Kasumi-1 (cell line): Measurements from ENCODE around the gene PADI2.
"Not testable (repeated sequence)": the region's sequence is repeated elsewhere in the genome, so short reads cannot be mapped to it uniquely, and the experiment has no call there.

Experiments used
- DNase-seq, 2 experiments: peaks; one replicate each; lab custom pipeline; 2025; lab: John Stamatoyannopoulos, UW

PADI2 gene

DNA sequence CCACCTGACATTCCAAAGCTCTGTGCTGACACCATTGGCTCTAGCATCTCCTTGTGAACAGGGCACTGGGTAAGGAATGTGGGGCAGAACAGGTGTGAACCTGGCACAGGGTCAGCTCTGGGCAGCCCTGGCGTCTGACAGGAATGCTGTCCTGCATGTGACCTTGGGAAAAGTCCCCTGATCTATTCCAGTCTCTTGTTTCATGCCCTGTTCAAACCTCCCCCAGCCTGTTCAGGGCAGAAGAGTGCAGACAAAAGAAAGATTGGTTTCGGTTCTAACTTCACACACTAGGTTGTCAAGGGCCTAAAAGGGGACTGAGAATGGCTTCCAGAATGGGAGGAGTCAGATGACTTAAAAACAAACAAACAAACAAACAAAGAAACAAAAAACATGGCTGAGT is 37.8 kb downstream of the PADI2 start:
- no peak for DNase-seq

DNA sequence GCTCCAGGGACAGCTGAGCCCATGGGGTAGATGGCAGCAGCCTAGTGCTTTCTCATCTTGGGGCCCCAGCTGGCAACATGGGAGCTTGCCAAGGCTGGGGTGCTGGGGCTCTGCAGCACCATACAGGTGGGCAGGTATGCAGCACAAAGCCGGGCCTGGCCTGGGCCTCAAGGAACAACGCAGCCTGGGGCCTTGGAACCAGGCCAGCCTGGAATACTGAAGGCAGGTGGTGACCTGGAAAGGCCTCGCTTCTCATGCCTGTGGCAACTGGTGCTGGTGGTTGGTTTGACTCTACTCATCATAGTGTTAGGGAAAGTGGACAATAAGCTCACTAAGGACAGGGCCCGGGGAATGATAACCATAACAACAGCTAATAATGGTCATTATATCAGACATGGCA is 38.4 kb downstream of the PADI2 start:
- DNase-seq = no peak

DNA sequence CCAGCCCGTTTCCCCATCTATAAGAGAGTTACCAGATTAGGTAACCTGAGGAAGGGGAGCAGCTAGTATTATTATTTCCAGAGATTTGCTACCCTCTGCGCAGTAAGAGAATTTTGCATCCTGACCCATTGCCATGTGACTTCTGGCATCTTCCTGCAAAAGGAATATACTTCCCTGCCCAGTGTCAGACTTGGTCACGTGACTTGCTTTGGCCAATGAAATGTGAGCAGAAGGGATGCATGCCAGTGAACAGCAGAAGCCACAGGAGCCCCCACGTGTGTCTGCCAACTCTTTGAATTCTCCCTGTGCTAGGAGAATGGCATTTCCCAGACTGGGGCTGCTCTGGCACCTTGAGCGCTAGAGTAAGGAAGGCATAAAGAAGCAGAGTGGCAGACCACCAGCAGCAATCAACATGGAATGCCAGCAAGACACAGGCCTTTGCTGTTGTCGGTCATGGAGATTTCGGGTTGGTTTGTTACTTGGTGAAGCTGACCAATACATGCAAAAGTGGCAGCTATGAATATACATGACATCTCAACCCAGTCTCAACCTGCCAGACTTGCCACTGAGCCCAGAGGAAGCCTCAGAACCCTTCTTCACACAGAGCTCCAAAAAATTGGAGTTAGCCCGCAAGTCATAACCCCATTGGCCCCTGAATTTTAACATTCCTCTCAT is 39.0 kb downstream of the PADI2 start:
- DNase-seq = no peak

DNA sequence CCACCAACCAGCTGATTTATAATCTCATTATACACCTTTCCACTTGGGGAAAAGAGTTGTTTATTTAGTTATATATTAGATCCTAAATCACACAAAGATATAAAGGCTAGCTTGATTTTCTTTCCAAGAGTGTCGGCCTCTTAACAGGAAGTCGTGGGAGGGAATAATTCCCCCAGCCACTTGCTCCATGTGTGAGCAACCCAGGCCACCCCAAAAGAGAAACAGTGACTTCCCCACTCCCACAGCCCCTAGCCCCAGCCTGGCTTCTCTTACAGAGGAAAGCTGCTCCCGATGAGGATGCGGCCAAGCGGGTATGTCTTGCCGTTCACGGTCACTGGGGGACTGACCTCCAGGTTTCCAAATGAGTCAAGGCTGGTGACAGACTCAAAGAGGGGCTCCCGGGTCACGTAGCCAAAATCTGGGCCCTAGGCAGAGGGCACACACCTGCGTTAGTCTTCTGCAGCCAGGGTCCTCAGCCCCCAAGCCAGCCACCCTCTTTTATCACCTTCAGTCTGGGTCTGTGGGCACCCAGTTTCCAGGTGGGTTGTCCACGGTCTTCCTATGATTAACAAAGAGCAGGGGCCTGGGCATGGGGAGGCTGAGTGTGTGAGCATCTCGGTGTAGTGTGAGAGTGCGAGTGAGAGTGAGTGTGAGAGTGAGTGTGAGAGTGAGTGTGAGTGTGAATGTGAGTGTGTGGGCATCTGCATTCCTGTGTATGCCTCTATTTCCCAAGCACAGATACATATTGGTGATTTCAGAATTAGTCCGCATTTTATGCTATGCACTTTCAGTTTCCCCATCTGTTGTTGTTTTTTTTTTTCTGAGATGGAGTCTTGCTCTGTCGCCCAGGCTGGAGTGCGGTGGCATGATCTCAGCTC is 40.0 kb downstream of the PADI2 start:
- no peak for DNase-seq

DNA sequence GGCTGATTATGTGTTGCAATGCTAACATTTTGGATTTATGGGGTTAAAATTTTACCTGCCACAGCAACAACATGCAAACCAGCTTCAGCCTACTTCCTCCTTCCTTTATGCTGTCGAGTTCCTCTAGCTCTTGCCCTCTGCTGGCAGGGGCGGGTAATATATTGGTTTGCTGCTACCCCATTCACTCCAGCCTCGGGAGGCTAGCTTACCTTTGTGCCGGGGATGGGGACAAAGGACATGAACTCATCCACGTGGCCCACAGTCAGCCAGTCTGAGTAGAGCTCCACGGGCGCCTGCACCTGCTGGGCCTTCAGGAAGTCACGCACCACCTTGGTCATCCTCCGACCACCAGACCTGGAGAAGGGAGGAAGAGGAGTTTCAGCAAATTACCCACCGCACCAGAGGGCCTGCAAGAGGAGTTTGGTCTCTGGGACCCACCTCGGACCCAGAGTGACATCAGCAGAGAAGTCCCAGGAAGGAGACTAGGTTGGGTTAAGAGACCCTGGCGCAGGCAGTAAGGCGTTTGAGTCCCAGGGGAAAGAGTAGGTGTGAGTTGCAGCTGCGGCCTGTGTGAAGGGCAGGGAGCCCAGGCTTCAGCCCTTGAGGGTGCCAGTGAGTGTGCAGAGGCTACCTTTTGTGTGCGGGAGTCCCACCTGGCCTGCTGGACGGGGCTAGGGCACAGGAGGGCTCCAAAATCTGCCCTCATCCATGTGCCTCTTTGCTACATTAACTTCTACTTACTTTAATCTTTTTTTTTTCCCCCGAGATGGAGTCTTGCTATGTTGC is 43.6 kb downstream of the PADI2 start:
- DNase-seq = peak; percentile 90 to 94

DNA sequence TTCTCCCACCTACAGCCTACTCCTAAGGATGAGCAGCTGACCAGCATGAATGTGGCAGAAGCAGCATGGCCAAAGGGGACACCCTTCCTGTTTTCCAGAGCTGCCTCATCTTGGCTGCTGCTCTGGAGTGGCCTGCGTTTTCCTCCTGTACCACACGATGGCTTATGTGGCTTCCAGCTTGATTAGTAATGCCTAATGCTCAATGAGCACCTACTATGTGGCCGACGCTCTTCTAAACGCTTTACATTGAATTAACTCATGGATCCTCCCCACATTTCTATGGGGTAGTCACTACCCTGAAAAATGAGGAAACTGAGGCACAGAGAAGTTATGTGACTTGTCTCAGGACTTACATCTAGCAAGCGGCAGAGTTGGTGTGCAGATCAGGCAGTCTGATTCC is 47.5 kb downstream of the PADI2 start:
- DNase-seq = no peak

DNA sequence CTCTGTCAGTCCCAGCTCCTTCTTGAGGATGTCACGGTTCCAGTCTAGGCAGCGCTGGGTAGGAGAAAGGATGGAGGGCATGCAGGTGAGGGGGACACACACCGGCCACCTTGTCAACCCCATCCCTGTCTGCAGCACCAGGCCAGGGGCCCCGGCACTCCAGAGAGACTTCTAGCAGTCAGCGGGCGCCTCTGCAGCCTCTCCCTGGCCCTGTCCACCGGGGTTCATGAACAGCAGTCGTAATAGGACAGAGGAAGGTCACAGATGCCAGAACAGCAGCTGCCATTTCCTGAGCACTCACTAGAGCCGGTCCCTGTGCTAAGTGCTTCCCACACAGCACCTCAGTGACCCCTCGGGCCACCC is 49.1 kb downstream of the PADI2 start:
- DNase-seq = no peak

DNA sequence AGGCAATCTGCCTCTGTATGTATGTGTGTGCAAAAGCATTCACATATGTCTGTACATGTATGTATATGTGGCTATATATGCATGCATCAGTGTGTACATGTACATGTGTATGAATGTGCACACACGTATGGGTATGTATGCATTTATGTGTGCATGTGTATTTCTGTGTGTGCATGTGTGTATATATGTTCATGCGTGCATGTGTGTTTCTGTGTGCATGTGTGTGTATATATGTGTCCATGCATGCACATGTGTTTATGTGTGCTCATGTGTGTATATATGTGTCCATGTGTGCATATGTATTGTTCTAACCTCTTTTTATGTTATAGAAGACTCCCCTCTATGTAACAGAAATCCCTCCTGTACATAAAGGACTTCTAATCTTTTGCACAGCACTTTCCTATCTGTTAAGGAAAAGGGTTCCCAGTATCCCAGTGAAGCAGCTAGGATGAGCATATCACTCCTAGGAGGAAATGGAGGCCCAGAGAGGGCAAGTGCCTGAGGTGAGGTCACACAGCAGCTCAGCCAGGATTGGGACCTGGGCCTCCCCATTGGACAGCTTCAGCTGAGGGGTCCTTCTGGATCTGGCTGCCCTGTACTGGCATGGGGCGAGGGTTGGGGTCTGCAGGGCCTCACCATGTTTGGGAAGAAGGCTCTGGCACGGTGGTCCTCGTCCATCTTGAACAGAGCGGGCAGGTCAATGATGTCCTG is 49.6 kb downstream of the PADI2 start:
- DNase-seq = no peak

DNA sequence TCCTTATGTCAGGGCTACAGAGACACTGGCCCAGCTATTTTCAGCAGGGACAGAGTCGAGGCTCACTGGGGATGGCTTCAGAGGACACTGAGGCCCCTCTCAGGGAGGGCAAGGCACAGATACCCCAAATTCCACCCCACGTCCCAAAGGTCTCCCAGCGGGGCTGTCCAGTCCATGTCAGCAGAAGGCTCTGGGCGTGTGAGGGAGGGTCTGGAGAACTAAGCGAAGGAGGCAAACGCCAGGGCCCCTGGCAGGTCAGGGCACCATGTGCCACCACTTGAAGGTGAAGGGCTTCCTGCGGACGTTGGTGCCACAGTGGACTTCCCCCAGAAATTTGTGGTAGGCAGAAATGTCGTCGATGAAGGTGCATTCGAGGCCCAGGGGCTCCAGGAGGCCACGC is 50.5 kb downstream of the PADI2 start:
- no peak for DNase-seq

DNA sequence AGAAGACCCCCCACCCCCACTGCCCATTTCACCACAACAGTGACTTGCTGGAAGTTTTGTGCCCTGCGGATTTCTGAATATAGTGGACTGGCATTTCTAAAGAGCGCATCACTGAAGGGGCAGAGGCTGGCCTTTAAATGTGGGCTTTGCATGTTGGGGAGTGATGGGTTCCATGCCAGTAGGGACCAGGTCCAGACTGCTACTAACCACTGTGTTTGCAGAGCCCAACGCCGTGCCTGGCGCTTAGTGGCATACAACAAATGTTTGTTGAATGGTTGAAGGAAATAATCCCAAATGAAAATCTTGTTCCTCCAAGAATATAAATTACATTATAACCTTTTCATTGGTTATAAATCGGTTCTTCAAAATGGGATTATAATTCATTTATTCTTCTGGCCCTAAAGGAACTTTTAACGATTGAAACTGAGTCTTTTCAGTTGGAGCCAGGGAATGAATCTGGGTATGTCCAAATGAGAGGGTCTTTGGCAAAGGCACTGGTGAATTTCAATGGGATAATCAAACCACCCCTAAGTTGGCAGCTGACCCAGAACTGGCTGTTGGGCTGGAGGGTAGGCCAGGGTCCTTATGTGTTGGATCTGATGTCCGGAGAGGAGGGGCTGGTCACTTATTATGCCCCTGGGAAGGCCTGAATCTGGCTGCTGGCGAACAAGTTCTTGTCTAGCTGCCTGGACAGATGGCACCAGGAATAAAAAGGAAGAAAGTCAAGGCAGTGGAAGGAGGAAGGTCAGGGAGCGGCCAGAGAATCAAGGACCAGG is 51.6 kb downstream of the PADI2 start:
- DNase-seq = no peak

DNA sequence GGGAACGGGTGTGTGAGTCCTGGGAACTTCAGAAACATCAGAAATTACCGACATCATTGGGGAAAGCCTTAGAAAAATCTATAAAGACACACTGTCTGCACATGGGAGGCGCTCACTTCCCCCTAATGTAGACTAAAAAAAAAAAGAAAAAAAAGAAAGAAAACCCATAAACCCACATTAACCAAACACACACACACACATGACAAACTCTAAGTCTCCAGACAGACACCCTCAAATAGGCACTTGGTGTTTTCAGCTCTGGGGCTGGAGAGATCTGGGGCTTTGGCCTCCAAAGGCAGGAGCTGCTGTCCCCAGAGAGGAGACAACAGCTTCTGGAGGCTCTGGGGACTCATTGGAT is 52.2 kb downstream of the PADI2 start:
- DNase-seq = peak in 1 of 2 experiments; percentile 48

DNA sequence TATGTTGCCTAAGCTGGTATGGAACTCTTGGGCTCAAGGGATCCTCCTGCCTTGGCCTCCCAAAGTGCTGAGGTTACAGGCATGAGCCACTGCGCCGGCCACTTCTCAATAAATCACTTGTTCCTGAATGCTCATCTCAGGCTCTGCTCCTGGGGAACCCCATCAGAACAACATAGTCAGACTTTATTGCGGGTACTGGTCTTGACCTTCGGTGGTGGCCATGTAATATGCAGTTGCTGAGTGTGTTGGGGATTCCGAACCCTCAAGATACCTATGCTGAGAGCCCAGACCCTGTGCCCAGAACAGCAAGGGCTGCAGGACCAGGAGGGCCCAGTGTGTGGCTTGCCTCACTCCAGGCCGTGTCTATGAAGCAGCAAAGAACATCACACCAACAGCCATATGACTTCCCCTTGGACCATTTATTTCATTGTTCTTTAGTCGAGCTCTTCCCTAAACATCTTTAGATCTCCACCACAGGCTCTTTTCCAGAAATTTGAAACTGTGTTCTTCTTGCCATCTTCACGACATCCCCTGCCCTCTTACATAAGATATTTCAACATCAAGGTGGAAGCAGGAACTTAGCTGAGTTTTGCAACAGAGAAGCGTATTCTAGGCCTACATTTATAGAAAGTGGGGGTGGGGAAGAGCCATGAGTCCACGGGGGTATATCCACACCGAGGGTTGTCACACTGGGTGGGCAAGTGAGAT is 52.7 kb downstream of the PADI2 start:
- peak; percentile 40 to 48 for DNase-seq

DNA sequence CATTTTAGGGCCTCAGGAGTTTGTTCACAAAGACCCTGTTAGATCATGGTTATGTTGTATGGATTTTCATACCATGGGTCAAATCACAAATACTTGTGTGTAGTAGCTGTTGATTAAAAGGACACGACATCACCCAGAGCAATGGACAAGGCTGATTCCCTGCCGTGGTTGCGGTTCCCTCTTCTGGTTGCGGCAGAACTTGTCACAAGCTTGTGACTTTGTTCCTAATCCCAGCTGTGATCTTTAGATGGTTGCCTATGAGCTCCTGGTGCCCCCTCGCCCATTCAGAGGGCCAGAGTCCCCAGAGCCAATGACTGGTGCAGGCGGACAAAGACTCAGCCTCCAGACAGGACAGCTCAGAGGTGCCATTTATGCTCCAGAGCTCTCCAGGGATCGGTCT is 53.6 kb downstream of the PADI2 start:
- no peak for DNase-seq

DNA sequence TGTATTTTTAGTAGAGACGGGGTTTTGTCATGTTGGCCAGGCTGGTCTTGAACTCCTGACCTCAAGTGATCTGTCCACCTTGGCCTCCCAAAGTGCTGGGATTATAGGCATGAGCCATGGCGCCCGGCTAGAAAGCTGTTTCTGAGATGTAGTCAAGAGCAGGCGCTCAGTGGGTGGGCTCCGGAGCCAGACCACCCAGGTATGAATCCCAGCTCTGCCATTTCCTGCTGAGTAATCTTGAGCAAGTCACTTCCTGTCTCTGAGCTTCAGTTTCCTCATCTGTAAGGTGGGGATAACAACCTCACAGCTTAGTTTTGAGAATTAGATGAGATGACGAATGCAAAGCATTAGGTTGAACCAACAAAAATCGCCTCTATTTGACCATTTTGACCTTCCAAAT is 56.5 kb downstream of the PADI2 start:
- DNase-seq = not testable (repeated sequence)

DNA sequence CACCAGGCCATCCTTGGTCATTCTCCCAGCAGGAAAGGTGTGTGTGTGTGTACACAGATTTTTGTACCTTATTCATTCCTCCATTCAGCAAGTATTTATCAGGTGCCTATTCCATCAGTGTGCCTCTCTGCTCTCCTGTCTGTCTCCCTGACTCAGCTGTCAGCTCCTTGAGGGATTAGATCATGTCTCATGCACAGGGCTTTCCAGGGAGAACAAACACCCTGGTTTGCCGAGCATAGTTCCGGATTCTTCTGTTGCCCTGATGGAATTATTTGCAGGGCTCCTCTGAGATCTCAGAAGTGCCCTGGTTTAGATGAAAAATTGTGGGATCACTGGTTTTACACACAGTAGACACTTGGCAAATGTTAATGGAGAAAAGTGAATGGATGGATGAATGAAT is 57.4 kb downstream of the PADI2 start:
- no peak for DNase-seq

DNA sequence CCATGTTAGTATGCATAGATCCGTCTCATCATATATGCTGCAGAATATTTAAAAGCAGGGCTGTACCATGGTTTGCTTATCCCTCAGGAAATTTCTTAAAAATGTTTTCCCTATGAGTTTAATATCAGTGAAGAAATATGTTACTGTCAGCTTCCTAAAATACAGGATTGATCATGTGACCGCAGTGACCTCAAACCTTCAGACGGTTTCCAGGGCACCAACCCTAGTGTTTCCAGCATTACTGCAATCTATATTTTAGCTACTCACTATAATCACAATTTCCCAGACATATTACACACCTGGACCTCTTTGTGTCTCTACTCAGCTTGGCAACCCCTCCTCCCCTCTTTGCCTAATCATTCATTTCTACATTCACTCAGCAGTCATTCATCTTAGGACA is 57.8 kb downstream of the PADI2 start:
- no peak for DNase-seq

DNA sequence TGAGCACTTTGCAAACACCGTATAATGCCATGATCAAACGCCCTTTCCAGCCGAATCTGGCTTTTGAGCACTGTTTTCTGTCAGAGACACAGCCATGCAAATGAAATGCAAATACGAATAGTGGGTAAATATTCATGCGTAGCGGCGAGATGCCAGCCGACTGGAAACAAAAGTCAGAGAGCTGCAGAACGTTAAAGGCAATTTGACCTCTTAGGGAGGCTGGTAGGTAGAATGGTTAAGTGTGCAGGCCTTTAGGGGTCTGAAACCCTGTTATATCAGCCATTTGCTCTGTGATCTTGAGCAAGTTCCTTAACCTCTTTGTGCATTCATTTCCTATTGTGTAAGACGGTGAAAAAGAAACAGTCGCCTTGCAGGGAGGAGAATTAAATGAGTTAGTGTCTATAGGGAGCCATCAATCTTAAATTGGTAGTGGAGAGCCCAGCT is 58.9 kb downstream of the PADI2 start:
- peak; percentile 61 to 70 for DNase-seq

DNA sequence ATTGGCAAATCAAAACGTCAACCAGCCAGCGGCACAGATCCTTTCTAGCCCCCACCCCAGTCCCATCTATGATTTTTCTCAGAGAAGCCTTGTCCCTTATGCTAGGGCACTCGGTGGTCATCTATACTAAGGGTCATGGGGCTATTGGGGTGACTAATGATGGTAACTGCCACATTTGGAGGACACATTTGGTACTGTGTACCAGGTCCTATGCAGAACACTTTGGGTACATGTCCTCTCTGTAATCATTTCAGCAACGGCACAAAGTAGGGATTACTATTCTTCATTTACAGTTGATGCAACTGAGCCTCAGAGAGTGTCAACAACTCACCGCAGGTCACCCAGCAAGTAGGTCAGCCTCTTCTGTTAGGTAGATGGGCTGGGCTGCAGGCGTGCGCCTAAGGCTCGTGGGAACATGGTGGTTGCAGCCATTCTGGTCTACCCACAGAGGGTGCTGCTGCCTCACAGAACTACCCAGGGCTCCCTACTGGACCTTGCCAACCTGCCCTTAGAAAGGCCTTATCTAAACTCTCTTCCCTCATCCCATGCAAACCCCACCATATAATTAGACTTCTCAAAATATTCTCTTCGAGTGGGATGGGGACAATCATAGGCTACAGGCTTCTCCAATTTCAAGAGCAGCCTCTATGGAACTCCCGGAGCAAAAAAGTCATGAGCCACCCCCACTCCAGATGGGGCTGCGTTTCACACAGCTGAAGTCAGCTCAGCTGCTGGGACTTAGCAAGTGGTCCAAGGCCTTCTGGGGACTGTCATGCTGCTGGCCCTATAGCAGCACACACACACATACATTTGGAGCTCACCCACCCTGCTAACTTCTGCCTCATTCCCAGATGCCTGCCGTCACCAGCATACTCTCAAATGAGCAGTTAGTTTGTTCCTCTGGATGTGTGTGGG is 59.6 kb downstream of the PADI2 start:
- peak; percentile 78 to 79 for DNase-seq

DNA sequence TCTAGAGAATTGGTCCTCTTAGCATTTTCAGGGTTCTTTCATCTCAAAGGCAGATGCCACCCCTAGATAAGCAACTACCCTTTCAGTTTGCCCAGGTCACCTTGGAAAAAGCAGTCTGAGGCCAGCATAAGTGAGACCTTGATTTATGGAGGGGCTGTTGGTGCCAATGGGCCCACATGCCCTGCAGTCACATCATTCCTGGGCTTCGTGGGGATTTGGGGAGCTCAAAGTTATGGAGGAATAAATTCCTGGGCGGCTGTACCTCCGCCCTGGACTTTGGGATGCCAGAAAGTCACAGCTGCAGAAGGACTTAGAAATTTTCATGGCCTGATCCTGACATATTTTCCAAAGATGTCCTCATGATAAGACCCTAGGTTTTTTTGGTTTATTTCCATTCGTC is 62.7 kb downstream of the PADI2 start:
- DNase-seq = no peak

DNA sequence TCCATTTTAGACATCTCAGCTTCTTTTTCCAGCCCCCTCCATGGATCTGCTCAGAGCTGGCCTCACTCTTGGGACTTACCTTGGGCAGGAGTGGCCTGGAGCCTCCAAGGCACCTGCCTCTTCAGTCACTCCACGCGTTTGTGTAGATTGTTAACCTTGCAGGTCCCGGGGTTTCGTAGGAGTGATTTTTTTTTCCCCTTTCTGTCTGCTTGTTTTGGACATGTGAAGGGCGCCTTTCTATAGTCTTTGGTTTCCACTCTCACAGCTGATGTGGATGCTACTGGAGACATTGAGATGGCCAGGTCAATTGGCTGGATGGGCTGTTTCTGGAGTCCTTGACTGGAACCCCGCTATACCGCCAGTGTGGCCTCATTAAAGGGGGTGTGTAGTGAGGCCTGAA is 63.5 kb downstream of the PADI2 start:
- no peak for DNase-seq
